BLaER1 (cell line): Measurements from ENCODE around the gene PLEKHM1.
"Not testable (repeated sequence)": the region's sequence is repeated elsewhere in the genome, so short reads cannot be mapped to it uniquely, and the experiment has no call there.

Experiments used
- H3K27ac ChIP-seq: shearing (Covaris generic); formaldehyde crosslinking; 2 replicates; pipeline ENCODE4 v1.8.1; 2022
- H3K27me3 ChIP-seq: shearing (Covaris generic); formaldehyde crosslinking; 2 replicates; pipeline ENCODE4 v1.8.1; 2022
- H3K36me3 ChIP-seq: shearing (Covaris generic); formaldehyde crosslinking; 2 replicates; pipeline ENCODE4 v1.8.1; 2022
- H3K4me1 ChIP-seq: shearing (Covaris generic); formaldehyde crosslinking; 2 replicates; pipeline ENCODE4 v1.8.1; 2022
- H3K4me2 ChIP-seq: shearing (Covaris generic); formaldehyde crosslinking; 2 replicates; pipeline ENCODE4 v1.8.1; 2022
- H3K4me3 ChIP-seq: shearing (Covaris generic); formaldehyde crosslinking; 2 replicates; pipeline ENCODE4 v1.8.1; 2022
- H3K9ac ChIP-seq: shearing (Covaris generic); formaldehyde crosslinking; 2 replicates; pipeline ENCODE4 v1.8.1; 2022
- H3K9me3 ChIP-seq: shearing (Covaris generic); formaldehyde crosslinking; 2 replicates; pipeline ENCODE4 v1.8.1; 2022
- H4K20me1 ChIP-seq: shearing (Covaris generic); formaldehyde crosslinking; 2 replicates; pipeline ENCODE4 v1.8.1; 2022
- Cebpa-rat ChIP-seq: shearing (Covaris generic); IDR thresholded peaks from 2 replicates; pipeline ENCODE4 v1.8.1; 2022

Gene PLEKHM1

GRCh38 chr17:45441526-45442310 is 48.8 kb downstream of the PLEKHM1 start:
- peaks cover 25% of the 10 kb centered on the region; the same call in 1 of the 2 replicates for H3K36me3 ChIP-seq
- no peak for TF ChIP-seq Cebpa-rat
- H3K4me1 ChIP-seq: peaks cover 99% of the 10 kb centered on the region
- no peak overlapping the region for H3K4me3 ChIP-seq
- peak overlapping the region; percentile 62; the same call in 1 of the 2 replicates for H3K9ac ChIP-seq
- H3K9me3 ChIP-seq: no peaks in the 10 kb centered on the region
- peak overlapping the region; percentile 78 for H3K27ac ChIP-seq
- peak overlapping the region; percentile 100 for H3K4me2 ChIP-seq
- peaks cover 13% of the 10 kb centered on the region for H4K20me1 ChIP-seq
- no peaks in the 10 kb centered on the region for H3K27me3 ChIP-seq

GRCh38 chr17:45440839-45441515 is 49.5 kb downstream of the PLEKHM1 start:
- not testable (repeated sequence) for H3K27me3 ChIP-seq, H3K9me3 ChIP-seq
- Histone ChIP-seq H3K27ac (peak overlapping the region; percentile 78), H3K4me1 (peaks cover 99% of the 10 kb centered on the region), H3K9ac (peak overlapping the region; percentile 62; the same call in 1 of the 2 replicates), H3K4me2 (peak overlapping the region; percentile 100), H3K4me3 (0 out of 2 replicates have a peak overlapping the region, but pooled peaks have one; percentile 6), H3K36me3 (peaks cover 32% of the 10 kb centered on the region; the same call in 1 of the 2 replicates), H4K20me1 (peaks cover 20% of the 10 kb centered on the region)

GRCh38 chr17:45440161-45440778 is 50.3 kb downstream of the PLEKHM1 start:
- peak overlapping the region; percentile 43; the same call in 1 of the 2 replicates for H3K9ac ChIP-seq
- peaks cover 99% of the 10 kb centered on the region for H3K4me1 ChIP-seq
- H4K20me1 ChIP-seq: peaks cover 27% of the 10 kb centered on the region
- peak overlapping the region; percentile 78 for H3K27ac ChIP-seq
- peaks cover 35% of the 10 kb centered on the region; the same call in 1 of the 2 replicates for H3K36me3 ChIP-seq
- no peak for TF ChIP-seq Cebpa-rat
- peak overlapping the region; percentile 100 for H3K4me2 ChIP-seq
- 0 out of 2 replicates have a peak overlapping the region, but pooled peaks have one; percentile 6 for H3K4me3 ChIP-seq
- no peaks in the 10 kb centered on the region for H3K27me3 ChIP-seq
- H3K9me3 ChIP-seq: no peaks in the 10 kb centered on the region

GRCh38 chr17:45438931-45439610 is 51.5 kb downstream of the PLEKHM1 start:
- Histone ChIP-seq H3K4me2 (peak overlapping the region; percentile 100), H3K9ac (no peak overlapping the region), H3K4me3 (no peak overlapping the region), H3K9me3 (no peaks in the 10 kb centered on the region), H3K36me3 (peaks cover 29% of the 10 kb centered on the region; the same call in 1 of the 2 replicates), H3K27me3 (no peaks in the 10 kb centered on the region), H3K4me1 (peaks cover 99% of the 10 kb centered on the region), H4K20me1 (peaks cover 32% of the 10 kb centered on the region), H3K27ac (0 out of 2 replicates have a peak overlapping the region, but pooled peaks have one; percentile 78)
- TF ChIP-seq Cebpa-rat: no peak

- peak overlapping the region; percentile 100 for H3K4me2 ChIP-seq
- H3K36me3 ChIP-seq: peaks cover 29% of the 10 kb centered on the region; the same call in 1 of the 2 replicates
- H3K4me1 ChIP-seq: peaks cover 100% of the 10 kb centered on the region
- peaks cover 32% of the 10 kb centered on the region for H4K20me1 ChIP-seq
- no peaks in the 10 kb centered on the region for H3K9me3 ChIP-seq
- H3K27ac ChIP-seq: peak overlapping the region; percentile 74
- no peaks in the 10 kb centered on the region for H3K27me3 ChIP-seq
- H3K4me3 ChIP-seq: no peak overlapping the region
- TF ChIP-seq Cebpa-rat: no peak
- H3K9ac ChIP-seq: peak overlapping the region; percentile 70
Observed at GRCh38 chr17:45437465-45438283, 52.8 kb downstream of the PLEKHM1 start.

GRCh38 chr17:45436625-45437464 is 53.7 kb downstream of the PLEKHM1 start:
- no peak for TF ChIP-seq Cebpa-rat
- Histone ChIP-seq H3K4me1 (peaks cover 100% of the 10 kb centered on the region), H3K27me3 (no peaks in the 10 kb centered on the region), H3K4me3 (no peak overlapping the region), H4K20me1 (peaks cover 32% of the 10 kb centered on the region), H3K36me3 (peaks cover 29% of the 10 kb centered on the region; the same call in 1 of the 2 replicates), H3K9ac (peak overlapping the region; percentile 70), H3K9me3 (no peaks in the 10 kb centered on the region), H3K4me2 (peak overlapping the region; percentile 100), H3K27ac (peak overlapping the region; percentile 74)

GRCh38 chr17:45436161-45436560 is 54.4 kb downstream of the PLEKHM1 start:
- Histone ChIP-seq H3K9ac (no peak overlapping the region), H3K27me3 (no peaks in the 10 kb centered on the region), H3K4me1 (peaks cover 99% of the 10 kb centered on the region), H3K4me3 (no peak overlapping the region), H4K20me1 (peaks cover 32% of the 10 kb centered on the region), H3K9me3 (no peaks in the 10 kb centered on the region), H3K27ac (no peak overlapping the region), H3K4me2 (peak overlapping the region; percentile 100), H3K36me3 (peaks cover 29% of the 10 kb centered on the region; the same call in 1 of the 2 replicates)
- no peak for TF ChIP-seq Cebpa-rat

- no peak for TF ChIP-seq Cebpa-rat
- peak overlapping the region; percentile 100 for H3K4me2 ChIP-seq
- H3K27ac ChIP-seq: no peak overlapping the region
- H3K36me3 ChIP-seq: peaks cover 29% of the 10 kb centered on the region; the same call in 1 of the 2 replicates
- H4K20me1 ChIP-seq: peaks cover 32% of the 10 kb centered on the region
- no peak overlapping the region for H3K4me3 ChIP-seq
- no peaks in the 10 kb centered on the region for H3K27me3 ChIP-seq
- peak overlapping the region; percentile 40; the same call in 1 of the 2 replicates for H3K9ac ChIP-seq
- peaks cover 99% of the 10 kb centered on the region for H3K4me1 ChIP-seq
- no peaks in the 10 kb centered on the region for H3K9me3 ChIP-seq
Observed at GRCh38 chr17:45435481-45435880, 55.0 kb downstream of the PLEKHM1 start.
